GM19452 (cell line): ENCODE results near the gene PBXIP1.
A peak's percentile ranks its signal among the peaks of the same experiment; 100 is the strongest.

Experiments
- ATAC-seq: cut with Tn5 transposase; IDR thresholded peaks from one replicate; pipeline ENCODE4 v1.9.1; 2021; ENCODE audit not compliant: unreplicated experiment

Gene PBXIP1

GRCh38 chr1:154958681-154959425, 3.0 kb upstream of the PBXIP1 start:
- ATAC-seq: no peak

- ATAC-seq: no peak
Observed at GRCh38 chr1:154958036-154958435, 2.1 kb upstream of the PBXIP1 start.

GRCh38 chr1:154957091-154957657, 1.3 kb upstream of the PBXIP1 start:
- ATAC-seq: no peak

GRCh38 chr1:154956544-154956941, 644 bp upstream of the PBXIP1 start:
- ATAC-seq: no peak

GRCh38 chr1:154955039-154955717, 721 bp downstream of the PBXIP1 start:
- ATAC-seq: peak; percentile 55

- ATAC-seq: no peak
Observed at GRCh38 chr1:154954541-154954940, 1.4 kb downstream of the PBXIP1 start.

- no peak for ATAC-seq
Observed at GRCh38 chr1:154953611-154954038, 2.3 kb downstream of the PBXIP1 start.

- ATAC-seq: no peak
Observed at GRCh38 chr1:154952664-154953063, 3.2 kb downstream of the PBXIP1 start.

GRCh38 chr1:154951901-154952657, 3.8 kb downstream of the PBXIP1 start:
- ATAC-seq: no peak

GRCh38 chr1:154948079-154948478, 7.8 kb downstream of the PBXIP1 start:
- no peak for ATAC-seq

GRCh38 chr1:154945962-154946850, 9.7 kb downstream of the PBXIP1 start:
- ATAC-seq: no peak

GRCh38 chr1:154945160-154945961, 10.5 kb downstream of the PBXIP1 start:
- no peak for ATAC-seq

GRCh38 chr1:154944401-154945159, 11.3 kb downstream of the PBXIP1 start:
- no peak for ATAC-seq

GRCh38 chr1:154943649-154944400, 12.1 kb downstream of the PBXIP1 start:
- no peak for ATAC-seq

- no peak for ATAC-seq
Observed at GRCh38 chr1:154941333-154942013, 14.4 kb downstream of the PBXIP1 start.

GRCh38 chr1:154940651-154941194, 15.2 kb downstream of the PBXIP1 start:
- no peak for ATAC-seq

- ATAC-seq: no peak
Observed at GRCh38 chr1:154940213-154940560, 15.7 kb downstream of the PBXIP1 start.
